HG02870 (cell line): ENCODE measurements around the gene PAOX.
"Not testable (repeated sequence)": the region's sequence is repeated elsewhere in the genome, so short reads cannot be mapped to it uniquely, and the experiment has no call there.

Experiments used
- ATAC-seq: cut with Tn5 transposase; IDR thresholded peaks from one replicate; pipeline ENCODE4 v1.9.1; 2021; ENCODE audit warnings: mild to moderate bottlenecking, moderate library complexity; ENCODE audit not compliant: unreplicated experiment

The PAOX gene

DNA sequence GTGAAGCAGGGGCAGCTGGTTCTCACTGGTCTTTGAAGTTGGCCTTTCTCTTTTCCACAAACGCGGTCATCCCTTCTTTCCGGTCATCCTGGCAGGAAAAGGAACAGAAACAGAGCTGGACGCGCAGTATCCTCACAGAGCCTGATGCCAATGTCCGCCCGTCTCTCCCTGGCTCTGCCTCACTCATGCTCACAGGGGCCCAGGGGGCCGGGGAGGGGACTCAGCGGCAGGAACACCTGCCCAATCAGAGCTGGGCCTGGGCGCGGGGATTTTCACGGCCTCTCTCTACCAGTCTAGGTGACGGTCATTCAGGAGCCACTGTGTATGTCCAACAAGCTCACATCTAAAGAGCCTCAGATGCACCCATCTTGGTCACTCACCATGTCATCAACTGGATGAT lies 16.2 kb upstream of the PAOX start:
- no peak for ATAC-seq

DNA sequence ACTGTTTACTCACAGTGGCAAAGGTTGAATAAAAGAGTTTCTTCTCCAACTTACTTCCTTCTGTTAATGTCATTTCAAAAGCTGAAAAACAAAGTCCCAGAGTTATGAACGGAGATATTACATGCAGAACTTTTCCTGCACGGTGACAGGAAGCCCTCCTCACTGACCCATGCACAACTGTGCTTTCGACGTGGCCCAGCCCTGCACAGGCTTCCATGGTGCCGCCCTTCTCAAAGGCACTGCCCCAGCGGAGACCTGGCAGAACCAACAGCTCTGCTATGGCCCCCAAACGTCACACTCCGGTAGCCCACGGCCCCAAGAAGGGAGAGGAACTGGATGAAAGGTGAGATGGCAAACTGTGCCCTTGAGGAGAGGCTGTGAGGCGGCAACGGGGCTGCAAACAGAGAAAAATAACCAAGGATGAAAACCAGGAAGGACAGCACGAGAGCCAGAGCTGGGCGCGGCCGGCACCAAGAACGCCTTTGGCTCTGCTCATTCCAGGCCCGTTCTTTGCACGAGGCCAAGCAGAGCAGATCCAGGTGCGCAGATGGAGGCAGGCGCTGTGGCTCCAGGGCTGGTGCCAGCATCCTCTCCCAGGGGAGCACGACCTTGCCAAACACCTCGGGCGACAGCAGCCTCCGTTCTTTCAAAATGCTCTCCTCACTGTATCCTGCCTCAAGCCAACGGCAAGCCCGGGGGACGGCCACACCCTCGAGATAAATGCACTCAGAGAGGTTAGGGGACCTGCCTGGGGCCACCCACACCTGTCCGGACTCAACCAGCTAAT lies 14.2 kb upstream of the PAOX start:
- no peak for ATAC-seq

DNA sequence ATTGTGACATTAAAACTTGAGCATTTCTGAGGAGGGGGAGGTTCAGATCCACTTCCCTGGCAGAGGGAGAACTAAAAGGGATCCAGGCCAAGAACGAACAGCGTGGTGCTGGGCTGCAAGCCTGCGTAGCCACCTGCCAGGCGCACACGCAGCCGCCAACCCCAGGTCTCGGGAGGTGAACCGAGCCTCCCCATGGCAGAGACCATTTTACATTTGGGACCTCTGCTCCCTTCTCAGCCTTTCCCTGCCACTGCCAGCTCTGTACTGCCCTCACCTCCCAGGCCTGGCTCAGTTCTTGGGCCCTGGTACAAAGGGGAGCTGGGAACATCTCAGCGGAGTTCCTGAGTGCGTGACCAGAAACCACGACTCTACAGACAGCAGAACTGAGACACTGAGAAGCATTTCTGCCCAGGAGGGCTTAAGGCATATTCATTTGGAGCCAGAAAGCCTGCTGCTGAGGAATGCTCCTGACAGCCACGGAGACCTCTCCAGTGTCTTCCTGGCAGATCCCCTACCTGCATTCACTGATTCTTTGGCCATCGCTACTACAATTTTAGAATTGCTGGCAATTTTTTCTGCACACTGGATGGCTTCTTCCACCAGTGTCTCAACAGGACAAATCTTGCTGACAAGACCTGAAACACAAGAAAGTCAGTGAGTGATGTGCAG lies 13.5 kb upstream of the PAOX start:
- ATAC-seq, result no peak

DNA sequence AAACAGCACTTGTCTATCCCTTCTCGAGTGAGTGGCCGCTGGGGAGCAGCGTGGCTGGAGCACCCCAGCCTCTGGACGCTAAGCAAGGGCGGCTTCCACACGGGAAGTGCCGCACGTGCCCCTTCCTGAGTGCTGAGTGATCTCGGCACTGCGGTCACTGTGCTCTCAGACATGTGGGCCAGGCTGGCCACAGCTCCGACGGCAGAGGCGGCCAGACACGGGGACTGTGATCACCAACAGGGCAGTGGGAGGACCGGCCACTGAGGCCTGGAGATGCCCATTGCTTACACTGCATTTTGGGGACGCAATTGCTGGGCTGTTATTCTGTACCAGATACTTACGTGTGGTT lies 13.0 kb upstream of the PAOX start:
- ATAC-seq, result no peak

DNA sequence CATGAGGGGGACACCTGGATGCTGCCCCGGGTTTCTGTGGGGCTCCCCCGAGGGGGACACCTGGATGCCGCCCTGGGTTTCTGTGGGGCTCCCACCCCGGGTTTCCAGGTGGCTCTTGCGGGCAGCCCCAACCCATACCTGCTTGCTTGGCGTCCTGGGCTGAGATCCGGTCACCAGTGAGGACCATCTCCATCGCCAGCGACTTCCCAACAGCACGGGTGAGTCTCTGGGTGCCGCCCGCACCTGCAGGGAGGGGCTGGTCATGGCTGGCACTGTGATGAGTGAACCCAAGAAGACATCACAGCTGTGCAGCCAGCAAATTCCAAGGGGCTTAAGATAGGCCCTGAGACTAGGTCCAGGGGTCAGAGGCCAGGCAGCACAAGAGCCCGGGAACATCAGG lies 12.3 kb upstream of the PAOX start:
- ATAC-seq, result no peak

DNA sequence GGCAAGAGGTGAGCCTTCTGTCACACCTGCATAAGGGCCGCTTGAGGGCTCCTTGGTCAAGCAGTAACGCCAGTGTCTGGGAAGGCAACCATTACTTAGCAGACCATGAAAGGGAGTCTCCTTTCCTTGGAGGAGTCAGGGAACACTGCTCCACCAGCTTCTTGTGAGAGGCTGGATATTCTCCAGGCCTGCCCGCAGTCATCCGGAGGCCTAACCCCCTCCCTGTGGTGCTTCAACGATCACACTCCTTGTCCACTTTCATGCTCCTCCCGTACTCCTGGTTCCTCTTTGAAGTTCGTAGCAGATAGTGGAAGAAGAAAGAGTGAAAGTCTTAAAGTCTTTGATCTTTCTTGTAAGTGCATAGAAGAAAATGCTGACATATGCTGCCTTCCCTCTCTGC lies 11.6 kb upstream of the PAOX start:
- not testable (repeated sequence) for ATAC-seq

DNA sequence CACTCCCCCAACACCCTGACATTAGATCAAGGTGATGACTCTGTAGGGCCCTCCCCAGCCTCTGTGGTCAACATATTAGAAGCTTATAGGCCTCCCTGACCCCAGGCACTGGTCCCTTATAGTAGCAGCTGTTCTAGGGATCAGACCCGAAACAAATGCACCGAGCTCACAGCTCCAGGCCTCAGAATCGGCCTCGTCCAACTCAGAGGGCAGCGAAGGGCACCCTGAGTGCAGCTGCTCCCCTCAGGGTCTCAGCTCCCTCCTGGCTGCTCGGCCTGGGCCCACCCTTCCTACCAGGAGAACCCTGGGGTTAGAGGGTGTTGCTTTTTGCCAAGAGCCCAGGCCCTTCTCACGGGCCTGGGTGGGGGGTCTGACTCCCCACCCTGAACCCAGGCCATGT lies 10.9 kb upstream of the PAOX start:
- ATAC-seq, result no peak

DNA sequence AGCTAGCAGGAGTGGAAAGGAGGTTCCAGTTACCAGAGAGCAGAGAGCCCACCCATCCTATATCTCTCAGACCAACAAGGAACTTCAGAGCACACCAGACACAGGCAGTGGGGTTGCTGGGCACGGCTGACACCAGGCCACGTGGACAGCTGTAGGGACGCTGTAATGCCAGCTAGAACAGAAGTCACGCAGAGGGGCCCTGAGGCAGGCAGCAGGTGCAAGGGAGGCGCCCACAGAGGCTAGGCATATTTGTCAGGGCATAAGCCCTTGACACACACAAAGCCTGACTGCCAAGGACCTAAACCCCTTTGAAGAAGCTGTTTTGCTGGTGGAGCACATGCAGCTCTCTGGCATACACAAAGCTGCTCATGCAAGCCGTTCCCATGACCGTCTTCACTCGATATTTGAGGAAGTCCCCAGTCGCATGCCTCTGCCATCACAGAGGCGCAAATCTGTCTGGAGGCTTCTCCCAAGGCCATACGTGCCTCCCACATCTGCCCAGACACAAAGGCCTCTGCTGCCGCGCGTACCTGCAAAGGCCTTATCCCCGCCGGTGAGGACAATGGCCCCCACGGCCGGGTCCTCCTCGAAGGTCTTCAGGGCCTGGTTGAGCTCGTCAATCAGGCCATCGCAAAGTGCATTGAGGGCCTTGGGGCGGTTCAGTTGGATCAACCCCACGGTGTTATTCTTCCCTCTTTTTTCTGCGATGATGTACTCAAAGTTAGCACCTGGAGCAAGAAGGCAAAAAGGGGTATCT lies 8.9 kb upstream of the PAOX start:
- ATAC-seq, result no peak

DNA sequence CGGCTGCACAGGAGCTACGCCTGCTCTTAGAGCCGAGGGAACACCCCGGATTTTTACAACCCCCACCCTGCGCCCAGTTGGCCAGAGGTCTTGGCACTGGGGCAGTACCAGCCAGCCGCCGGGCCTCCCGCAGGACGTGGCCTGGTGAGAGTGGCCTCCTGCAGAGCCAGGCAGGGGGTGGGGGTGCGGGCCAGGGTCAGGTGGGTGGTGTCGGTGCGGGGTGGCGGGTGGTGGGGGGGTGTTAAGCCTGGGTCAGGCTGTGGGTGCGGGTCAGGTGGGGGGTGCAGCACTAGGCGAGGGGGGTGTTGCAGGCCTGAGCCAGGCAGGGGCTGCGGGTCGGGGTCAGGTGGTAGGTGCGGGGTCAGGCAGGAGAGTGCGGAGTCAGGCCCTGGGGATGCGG lies 6.6 kb upstream of the PAOX start:
- no peak for ATAC-seq

DNA sequence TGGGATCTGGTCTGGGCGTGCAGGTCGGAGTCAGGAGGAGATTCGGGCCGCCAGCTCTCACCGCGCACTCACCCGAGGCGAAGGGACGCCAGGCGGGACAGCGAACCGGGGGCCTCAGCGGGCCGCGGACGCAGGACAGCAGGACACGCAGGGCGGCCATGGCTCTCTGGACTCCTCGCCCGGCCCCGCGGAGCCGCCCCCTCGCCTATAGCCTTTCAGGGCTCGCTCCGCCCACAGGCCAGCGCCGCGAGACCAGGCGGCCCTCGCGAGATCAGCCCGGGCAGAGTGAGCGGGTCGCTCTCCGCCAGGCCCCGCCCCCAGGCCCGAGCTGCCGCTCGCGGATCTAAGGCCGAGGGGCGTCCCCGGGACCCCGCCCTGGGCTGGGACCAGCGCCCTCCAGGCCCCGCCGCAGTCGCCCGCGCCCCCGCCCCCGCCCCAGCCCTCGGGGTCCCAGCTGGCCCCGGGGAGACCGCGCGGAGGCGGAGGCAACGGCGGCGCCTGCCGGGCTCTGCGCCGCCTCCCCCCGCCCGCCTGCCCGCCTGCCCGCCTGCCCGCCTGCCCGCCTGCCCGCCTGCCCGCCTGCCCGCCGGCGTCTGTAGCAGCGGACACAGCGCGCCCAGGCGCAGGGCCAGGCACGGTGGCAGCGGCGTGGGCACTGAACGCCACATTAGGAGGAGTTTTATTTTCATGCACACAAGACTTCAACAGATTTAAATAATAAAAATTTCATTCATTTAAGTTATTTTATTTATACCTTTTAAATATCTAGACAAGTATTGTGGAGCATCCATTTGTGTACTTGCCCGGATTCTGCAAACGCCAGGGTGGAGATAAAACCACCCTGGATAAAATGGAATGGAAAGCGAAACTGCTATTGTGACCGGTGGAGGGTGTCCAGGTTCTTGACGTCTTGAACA lies 5.6 kb upstream of the PAOX start, which contains the start of gene ECHS1:
Gene ECHS1 (minus strand): TSS at position 181 of the 917 bp plus-strand sequence. CDS start 21 bp downstream, at position 160.
- peak; percentile 98 for ATAC-seq

DNA sequence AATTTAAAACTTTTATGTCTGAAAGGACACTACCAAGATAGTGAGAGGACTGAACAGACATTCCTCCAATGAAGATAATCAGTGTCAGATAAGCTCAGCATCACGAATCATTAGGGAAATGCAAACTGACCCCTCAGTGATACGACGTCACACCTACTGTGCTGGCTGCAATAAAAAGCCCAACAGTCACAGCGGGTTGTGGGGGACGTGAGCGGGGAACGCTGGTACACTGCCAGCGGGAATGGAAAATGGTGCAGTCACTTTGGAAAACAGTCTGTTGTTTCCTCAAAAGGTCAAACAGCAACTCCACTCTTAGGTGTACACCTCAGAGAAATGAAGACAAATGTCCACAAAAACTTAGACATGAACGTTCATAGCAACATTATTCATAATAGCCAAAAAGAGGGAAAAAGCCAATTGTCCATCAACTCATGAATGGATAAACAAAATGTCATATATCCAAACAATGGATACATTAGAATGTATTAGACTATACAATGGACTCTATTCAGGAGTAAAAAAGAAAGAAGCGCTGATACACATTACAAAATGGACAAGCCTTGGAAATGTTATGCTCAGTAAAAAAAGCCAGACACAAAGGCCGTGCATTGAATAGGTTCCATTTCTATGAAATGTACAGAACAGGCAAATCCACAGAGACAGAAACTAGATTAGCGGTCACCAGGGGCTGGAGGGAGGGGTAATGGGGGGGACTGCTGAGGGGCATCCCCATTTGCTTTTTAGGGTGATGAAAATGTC lies 3.5 kb upstream of the PAOX start:
- ATAC-seq, result no peak

DNA sequence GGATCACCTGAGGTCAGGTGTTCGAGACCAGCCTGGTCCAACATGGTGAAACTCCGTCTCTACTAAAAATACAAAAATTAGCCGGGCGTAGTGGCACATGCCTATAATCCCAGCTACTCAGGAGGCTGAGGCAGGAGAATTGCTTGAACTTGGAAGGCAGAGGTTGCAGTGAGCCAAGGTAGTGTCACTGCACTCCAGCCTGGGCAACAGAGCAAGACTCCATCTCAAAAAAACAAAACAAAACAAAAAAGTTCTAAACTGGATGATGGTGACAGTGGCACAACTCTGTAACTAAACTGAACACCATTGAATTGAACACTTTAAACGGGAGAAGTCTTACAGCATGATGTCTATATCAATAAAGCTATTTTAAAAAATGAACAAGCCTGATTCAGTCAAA lies 2.9 kb upstream of the PAOX start:
- not testable (repeated sequence) for ATAC-seq

DNA sequence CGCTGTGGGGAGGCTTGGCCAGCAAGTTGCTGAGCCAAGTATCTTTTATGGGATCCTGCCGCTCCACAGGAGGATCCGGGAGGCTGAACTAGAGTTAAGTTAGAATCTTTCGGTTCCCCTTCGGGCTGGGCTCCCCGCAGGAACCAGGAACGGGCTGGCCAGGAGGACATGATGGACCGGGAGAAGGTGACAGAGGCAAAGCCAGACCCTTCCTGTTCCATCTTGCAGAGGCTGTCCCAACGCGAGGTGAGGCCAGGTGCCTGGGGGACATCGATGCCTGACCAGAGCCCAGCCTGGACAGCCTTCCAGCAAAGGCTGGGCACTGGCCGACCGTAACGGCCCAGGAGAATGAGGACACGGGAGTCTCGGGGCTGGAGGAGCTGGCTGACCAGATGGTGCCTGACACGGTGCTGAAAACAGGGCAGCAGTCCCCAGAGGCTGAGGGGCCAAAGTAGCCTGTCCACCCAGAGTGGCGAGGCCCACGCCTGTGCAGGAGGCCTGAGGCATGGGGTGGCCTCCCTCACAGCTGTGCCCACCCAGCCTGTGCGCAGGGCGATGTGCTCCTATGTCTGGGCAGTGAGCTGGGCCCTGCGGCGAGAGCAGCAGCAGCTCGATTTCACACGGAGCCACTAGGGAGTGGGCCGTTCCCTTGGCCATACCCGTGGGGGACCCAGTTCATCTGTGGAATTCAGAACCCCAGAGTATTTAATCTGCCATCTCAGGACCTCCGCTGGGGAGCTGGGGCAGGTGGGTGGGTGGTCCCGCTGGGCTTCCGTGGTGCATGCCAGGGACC lies 1.8 kb upstream of the PAOX start:
- no peak for ATAC-seq

DNA sequence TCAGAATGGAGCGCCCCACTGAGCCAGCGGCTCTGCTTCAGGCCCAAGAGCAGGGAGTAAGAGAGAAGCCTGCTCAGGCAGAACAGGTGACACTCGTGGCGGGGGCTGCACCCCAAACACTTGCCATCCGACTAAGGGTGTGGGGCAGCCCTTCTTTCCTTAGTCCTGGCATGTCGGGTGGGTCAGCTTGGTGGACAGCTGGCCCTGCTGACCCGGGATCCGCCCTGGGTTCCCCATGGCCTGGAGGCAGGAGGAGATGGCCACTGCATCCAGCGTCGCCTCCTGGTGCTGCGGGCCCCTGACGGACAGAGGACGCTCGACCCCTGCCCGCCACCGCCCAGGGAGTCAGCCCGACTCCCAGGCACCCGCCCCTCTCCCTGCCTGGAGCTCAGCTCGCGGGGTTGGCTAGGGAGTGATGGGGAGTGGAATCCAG lies 1.2 kb upstream of the PAOX start:
- no peak for ATAC-seq

DNA sequence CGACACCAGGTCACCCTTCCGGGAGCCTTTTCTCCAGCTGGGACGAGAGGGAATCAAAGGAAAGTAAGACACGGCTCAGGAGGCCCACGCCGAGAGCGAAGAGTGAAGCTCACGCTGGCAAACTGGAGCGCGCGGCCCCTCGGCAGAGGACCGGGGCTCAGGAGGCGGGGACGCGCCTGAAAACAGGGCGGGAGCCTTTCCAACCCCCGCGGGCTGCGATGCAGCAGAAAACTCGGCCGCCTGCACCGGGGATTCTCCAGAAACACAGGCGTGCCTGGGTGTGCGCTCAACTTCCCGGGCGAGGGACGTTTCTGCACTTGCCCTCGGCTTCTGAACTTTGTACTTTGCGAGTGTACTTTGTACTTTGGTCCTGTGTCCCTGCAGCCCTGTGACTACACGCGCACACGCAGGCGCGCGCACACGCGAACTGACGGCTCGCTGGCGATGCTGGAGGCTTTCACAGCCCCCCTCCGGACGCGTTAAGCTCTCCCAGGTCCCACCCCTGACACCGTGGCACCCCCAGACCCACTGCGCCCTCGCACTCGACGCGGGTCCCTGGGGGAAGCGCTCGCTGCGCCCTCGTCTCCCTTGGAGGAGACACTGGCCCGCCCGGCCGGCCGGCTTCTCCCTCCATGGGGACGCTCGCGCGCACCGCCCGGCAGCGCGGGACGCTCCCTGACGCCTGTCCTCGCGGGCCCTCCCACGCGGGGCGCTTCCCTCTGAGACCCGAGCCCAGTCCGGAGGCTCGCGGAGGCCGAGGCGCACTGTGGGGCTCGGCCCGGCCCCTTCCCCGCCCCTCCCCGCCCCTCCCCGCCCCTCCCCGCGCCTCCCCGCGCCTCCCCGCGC lies 588 bp upstream of the PAOX start:
- ATAC-seq, result peak; percentile 31

DNA sequence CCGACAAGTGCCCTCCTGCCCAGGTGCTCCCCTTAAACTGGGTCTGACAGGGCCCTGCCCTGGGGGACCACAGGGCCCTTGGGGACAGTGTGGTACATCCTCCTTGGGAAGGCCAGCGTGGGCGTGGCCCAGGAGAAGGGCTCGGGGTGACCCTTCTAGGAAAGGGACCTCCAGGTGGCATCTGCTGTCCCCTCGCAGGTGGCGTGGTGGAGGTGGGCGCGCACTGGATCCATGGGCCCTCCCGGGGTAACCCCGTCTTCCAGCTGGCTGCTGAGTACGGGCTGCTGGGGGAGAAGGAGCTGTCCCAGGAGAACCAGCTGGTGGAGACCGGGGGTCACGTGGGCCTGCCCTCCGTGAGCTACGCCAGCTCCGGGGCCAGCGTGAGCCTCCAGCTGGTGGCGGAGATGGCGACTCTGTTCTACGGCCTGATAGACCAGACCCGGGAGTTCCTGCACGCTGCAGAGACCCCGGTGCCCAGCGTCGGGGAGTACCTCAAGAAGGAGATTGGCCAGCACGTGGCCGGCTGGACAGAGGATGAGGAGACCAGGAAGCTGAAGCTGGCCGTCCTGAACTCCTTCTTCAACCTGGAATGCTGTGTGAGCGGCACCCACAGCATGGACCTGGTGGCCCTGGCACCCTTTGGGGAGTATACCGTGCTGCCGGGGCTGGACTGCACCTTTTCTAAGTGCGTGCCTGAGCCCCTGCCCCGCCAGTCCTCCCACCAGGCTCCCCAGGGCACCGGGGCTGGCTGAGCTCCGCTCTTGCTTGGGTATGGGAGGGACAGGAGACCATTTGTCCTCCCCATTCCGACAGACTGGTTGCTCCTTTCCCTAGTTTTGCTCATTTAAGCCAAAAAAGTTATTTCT lies 972 bp downstream of the PAOX start:
- no peak for ATAC-seq

DNA sequence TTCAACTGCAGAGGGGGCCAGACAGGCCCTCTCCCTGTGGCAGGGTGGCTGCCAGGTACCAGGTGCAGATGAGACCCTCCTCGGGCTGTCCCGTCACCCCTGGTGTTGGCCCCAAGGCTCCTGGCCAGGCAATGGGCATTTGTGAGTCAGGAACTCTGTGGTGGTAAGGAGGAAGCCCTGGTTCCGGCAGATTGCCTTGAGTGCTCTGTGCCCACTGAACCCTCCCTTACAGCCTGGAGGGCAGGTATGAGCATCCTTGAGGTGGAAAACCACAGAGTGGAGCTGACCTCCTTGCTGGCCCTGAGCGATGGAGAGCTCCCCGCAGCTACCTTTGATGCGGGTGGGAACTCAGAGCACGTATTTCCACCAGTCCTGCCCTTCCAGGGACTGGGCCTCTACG lies 2.0 kb downstream of the PAOX start:
- ATAC-seq, result no peak
